GM04503 (cell line): ENCODE data around the gene HTR2A.

Experiments used
- DNase-seq: peaks from one replicate; pipeline ENCODE4 v3.0.0-alpha.2; 2012; ENCODE audit warnings: low read depth

Gene HTR2A

DNA sequence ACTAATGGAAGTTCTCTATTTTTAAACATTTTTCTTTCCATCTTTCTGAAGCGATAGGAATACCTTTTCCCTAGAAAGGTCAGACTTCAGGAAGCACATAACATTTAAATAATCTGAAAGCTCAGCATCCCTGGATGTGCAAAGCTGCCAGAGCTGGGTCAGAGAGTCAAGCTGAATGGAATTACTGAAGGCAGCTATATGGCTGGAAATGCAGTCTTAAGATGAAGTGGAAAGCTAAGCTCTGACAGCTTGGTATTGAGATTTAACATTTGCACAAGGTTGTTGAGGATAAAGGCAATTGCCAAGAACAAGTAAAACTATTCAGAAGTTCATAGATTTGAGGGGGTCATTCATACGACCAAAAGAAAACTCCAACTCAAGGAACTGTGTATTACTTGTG lies 28.8 kb downstream of the HTR2A start:
- DNase-seq = no peak

- no peak for DNase-seq
Observed at GRCh38 chr13:46866150-46866549, 30.7 kb downstream of the HTR2A start.

DNA sequence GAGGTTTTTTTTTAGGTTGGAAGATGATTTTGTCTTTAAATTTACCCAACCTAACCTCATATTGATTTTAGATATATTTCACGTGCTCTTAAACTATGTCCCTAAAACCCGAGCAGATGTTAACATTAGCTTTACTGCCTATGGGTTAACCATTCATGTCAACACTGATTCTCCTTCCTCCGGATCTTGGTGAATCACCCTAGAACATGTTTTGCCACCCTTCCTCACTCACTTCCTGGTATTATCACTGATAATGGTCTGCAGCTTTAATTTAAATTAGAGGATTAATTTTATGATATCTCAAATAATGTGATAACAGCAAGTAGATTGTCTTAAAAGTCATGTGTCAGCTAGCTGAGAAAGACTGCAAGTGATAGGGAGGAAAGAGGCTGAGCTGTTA lies 31.9 kb downstream of the HTR2A start:
- no peak for DNase-seq

- no peak for DNase-seq
Observed at GRCh38 chr13:46861959-46862358, 34.9 kb downstream of the HTR2A start.

DNA sequence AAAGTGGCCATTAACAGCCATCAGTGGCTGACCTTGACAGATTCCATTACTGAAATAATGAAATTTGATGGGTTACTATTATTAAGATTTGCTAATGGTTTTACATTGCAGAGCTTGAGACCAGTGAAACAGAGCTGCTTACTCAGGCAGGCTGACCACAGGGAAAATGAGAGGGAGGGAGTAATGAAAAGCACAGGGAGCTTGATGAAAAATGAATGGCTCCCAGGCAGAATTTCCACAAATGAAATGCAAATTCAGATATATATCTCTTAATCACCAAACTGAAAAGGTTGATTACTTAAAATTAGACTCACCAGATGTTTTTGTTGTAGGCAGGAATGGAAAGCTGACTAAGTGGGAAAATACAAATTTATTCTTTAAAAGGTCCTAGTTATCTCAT lies 36.1 kb downstream of the HTR2A start:
- DNase-seq = no peak

DNA sequence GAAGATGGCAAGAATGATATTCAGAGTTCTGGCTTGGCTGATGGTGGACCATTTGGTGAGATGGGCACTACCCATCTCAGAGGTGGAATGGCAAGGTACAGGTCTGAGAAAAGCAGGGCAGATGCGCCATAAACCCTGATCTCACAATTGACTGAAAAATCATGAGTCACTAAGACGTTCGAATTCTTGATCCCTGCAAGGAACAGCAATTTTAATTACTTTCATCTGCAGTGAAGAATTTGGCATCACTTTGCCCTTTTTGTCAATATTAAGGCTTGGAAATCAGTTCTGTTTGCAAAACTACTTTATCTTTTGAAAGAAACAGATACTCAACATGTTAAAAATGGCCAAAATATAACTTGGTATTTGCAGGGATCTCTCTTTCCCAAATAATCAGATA lies 38.1 kb downstream of the HTR2A start:
- no peak for DNase-seq

- no peak for DNase-seq
Observed at GRCh38 chr13:46858163-46858562, 38.7 kb downstream of the HTR2A start.

DNA sequence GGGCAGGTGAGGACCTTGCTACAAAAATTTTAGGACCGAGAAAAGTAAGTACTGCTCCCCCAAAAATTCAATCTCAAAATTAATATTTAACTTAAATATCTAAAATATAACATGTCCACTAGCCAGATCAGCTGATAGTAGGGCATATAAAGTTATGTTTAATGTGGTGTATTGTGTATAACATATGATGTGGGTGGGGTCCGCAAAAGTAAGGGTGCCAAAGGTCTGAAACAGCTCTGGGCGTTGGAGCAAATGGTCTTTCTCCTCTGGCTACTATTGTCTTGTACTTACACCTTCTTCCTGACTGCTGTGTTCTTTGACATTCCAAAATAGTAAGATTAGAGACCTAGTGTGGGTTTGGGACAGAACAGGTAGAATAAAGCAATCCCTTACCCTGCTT lies 41.2 kb downstream of the HTR2A start:
- DNase-seq = no peak

DNA sequence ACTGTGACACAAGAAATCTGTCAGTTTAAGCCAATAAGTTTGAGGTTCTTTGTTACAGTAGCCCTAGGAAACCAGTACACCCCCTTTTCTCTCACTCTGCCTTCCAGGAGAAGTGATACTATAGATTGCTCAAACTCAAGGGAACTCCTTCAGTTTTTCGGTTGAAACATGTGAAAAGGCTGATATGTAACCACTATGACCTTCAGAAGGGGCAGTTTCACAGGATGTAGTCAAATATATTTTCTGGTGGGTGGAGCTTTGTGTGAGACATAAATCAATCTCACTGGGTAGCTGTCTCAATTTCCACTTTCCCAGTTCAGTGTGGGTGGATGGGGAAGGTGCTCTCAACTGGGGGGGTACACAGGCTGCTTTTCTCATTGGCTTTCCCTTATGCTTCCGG lies 41.7 kb downstream of the HTR2A start:
- DNase-seq = no peak

- DNase-seq = no peak
Observed at GRCh38 chr13:46852168-46852567, 44.7 kb downstream of the HTR2A start.

DNA sequence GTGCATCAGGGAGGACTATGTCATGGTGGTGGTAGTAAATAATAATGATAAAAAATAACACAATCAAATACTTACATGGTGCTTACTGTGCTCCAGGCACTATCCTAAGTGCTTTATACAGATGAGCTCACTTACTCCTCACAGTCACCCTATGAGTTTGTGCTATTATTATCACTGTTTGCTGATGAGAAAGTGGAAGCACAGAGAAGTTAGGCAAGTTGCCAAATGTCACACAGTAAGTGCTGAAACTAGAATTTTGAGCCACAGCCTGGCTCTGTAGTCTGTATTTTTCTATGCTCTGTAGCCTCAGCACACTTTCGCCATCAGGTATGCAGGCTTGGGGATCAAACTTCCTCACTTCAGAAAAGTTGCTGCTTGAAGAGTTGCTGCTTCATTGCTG lies 46.6 kb downstream of the HTR2A start:
- DNase-seq = no peak

- DNase-seq = no peak
Observed at GRCh38 chr13:46846726-46847125, 50.1 kb downstream of the HTR2A start.

DNA sequence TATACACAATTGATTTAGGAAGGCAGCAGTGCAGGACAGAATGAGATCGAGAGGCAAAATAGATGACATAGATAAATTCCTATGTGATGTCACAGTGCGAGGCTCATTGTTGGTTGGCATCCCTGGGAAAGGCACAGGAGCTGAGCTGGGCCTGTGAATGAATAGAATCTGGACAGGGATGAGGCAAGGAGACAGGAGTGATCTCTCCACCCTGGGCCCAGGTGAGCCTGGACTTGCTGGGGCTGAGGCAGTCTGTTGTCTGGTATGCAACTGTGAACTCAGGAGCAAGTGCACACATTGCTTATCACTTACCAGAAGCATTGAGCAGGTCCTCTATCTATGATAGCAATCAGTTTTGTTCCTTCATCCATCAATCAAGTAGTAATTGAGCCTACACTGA lies 51.7 kb downstream of the HTR2A start:
- no peak for DNase-seq

DNA sequence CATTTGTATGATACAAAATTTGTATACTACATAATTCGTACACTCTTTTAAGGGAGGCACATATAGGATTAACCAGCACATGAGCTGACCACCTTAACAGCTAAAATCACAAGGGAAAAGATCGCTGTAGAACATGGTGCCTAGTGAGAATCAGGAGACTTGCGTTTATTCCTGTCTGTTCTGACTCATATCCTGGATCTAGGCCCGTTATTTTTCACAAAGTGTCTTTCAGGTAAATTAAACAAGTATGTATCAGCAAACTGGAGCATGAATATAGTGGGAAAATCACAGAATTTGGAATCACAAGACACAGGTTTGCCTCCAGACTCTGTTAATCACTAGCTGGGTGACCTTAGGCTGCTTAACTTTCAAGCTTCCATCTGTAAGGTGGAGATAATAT lies 52.4 kb downstream of the HTR2A start:
- DNase-seq = no peak

DNA sequence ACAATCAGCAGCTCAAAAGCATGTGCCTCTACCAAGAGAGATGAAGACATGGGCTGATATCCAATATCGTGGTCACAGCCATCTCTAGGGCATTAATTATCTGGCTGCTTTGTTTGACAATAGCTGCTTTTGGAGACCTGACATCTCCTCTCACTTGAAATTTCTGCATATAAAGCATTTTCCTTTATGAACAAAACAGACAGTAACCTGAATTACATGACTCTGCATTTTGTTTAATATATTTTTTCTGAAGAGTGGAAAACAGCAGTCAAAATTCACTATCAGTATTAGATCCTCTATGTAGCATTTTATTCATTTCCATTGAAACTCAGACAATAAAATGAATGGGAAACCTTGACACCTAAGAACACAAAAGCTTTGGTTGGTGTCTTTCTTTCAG lies 57.5 kb downstream of the HTR2A start:
- no peak for DNase-seq

- no peak for DNase-seq
Observed at GRCh38 chr13:46834657-46835056, 62.2 kb downstream of the HTR2A start.

- no peak for DNase-seq
Observed at GRCh38 chr13:46831588-46832194, 65.2 kb downstream of the HTR2A start.

DNA sequence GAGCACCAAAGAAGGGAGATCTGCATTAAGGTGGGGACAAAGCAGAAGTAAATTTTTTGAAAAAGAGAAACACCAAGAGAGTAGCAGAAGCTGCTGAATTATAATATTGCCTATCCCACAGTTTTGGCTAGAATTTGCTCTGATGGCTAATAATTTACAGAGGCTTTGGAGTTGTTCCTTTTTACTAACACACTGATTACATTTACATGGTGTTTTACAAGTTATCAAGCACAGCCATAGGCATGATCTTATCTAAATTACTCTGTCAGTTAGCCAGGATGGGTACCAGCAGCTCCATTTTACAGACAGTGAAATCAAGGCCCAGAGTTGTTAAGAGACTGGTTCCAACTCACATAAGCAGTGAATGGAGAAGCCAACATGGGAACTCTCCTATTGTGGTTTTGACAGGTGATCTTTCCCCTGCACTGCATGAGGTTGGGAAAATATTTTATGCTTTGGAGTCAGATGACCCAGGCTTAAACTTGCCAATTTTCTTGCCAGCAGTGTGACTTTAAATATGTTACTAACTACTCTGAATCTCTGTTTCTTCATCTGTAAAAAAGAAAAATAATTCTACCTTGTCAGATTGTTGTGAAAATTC lies 66.3 kb downstream of the HTR2A start:
- DNase-seq = no peak

- no peak for DNase-seq
Observed at GRCh38 chr13:46822551-46822950, 74.3 kb downstream of the HTR2A start.

GRCh38 chr13:46817838-46818476 lies 78.9 kb downstream of the HTR2A start:
- no peak for DNase-seq

GRCh38 chr13:46817095-46817494 lies 79.8 kb downstream of the HTR2A start:
- DNase-seq = no peak

- no peak for DNase-seq
Observed at GRCh38 chr13:46816371-46816770, 80.5 kb downstream of the HTR2A start.

- no peak for DNase-seq
Observed at GRCh38 chr13:46812301-46812797, 84.5 kb downstream of the HTR2A start.

GRCh38 chr13:46810440-46810839 lies 86.4 kb downstream of the HTR2A start:
- no peak for DNase-seq
